IMR-90 (cell line): ENCODE data around the gene FGG. TPM values are rescaled to one million over a fixed set of nuclear protein-coding genes. Genes with fewer than 3 reads are reported as not detected.

Source experiments
- ATAC-seq: fragments of 200-7000 bp; cut with Tn5 transposase; 2 replicates; pipeline ENCODE4 v1.9.1; 2020; ENCODE audit warnings: low read depth, mild to moderate bottlenecking, moderate library complexity
- BruUV-seq: library from RNA; stranded (reverse); fragments of 400-500 nt; replicated peaks from 2 replicates; lab custom pipeline; 2021; lab: Mats Ljungman, UMichigan
- CTCF ChIA-PET: fragments of 300-600 bp; formaldehyde crosslinking; extraction: SDS; loops from one replicate; lab custom pipeline; 2021; ENCODE audit warnings: antibody characterized with exemption; lab: Yijun Ruan, JAX
- POLR2A ChIA-PET: fragments of 300-600 bp; sonication (Branson Sonifier 250); formaldehyde crosslinking; loops from one replicate; lab custom pipeline; 2022; ENCODE audit warnings: antibody characterized with exemption; ENCODE audit not compliant: unreplicated experiment; lab: Charles Lee
- DNase-seq: peaks from one replicate; pipeline ENCODE4 v3.0.0; 2013
- H2AFZ ChIP-seq: replicated peaks from 2 replicates; pipeline ENCODE3; 2013; ENCODE audit warnings: low read length, mild to moderate bottlenecking; ENCODE audit not compliant: poor library complexity
- H2AK5ac ChIP-seq: 2 replicates; pipeline ENCODE4 v1.6.1; 2013; ENCODE audit warnings: low read depth, low read length, inconsistent platforms
- H2AK9ac ChIP-seq: replicated peaks from 2 replicates; pipeline ENCODE3; 2013; ENCODE audit warnings: mild to moderate bottlenecking, low read depth, low read length, moderate library complexity; ENCODE audit not compliant: poor library complexity
- H2BK120ac ChIP-seq: 2 replicates; pipeline ENCODE4 v1.6.1; 2013; ENCODE audit warnings: low read depth, low read length, inconsistent platforms
- H2BK15ac ChIP-seq: 3 replicates; pipeline ENCODE4 v1.6.1; 2013; ENCODE audit warnings: low read depth, low read length, inconsistent platforms
- H2BK20ac ChIP-seq: 2 replicates; pipeline ENCODE4 v1.6.1; 2013; ENCODE audit warnings: low read depth, mild to moderate bottlenecking, inconsistent platforms, low read length, moderate library complexity
- H2BK5ac ChIP-seq: 2 replicates; pipeline ENCODE4 v1.6.1; 2013; ENCODE audit warnings: mild to moderate bottlenecking, low read depth, low read length, inconsistent platforms; ENCODE audit not compliant: poor library complexity, severe bottlenecking
- H3K14ac ChIP-seq: replicated peaks from 2 replicates; pipeline ENCODE4 v1.6.1; 2013; ENCODE audit warnings: low read depth, low read length, inconsistent platforms
- H3K18ac ChIP-seq: 2 replicates; pipeline ENCODE4 v1.6.1; 2013; ENCODE audit warnings: low read depth, low read length, control low read depth
- H3K23ac ChIP-seq: 2 replicates; pipeline ENCODE4 v1.6.1; 2013; ENCODE audit warnings: low read depth, low read length, inconsistent platforms
- H3K27ac ChIP-seq: 2 replicates; pipeline ENCODE4 v1.5.1; 2013; ENCODE audit warnings: mild to moderate bottlenecking, control low read depth, low read length; ENCODE audit not compliant: insufficient read depth
- H3K27me3 ChIP-seq: 2 replicates; pipeline ENCODE4 v1.6.1; 2013; ENCODE audit warnings: low read length; ENCODE audit not compliant: control insufficient read depth, insufficient read depth
- H3K36me3 ChIP-seq: 2 replicates; pipeline ENCODE4 v1.6.1; 2013; ENCODE audit warnings: low read length, mixed read lengths; ENCODE audit not compliant: control insufficient read depth, insufficient read depth
- H3K4ac ChIP-seq: 2 replicates; pipeline ENCODE4 v1.6.1; 2013; ENCODE audit warnings: low read depth, low read length, inconsistent platforms
- H3K4me1 ChIP-seq: 2 replicates; pipeline ENCODE4 v1.6.1; 2013; ENCODE audit warnings: low read length, mixed read lengths; ENCODE audit not compliant: control insufficient read depth, insufficient read depth
- H3K4me2 ChIP-seq: 2 replicates; pipeline ENCODE4 v1.6.1; 2013; ENCODE audit warnings: low read depth, mild to moderate bottlenecking, control low read depth, low read length, moderate library complexity
- H3K4me3 ChIP-seq: 2 replicates; pipeline ENCODE4 v1.5.1; 2013; ENCODE audit warnings: low read depth, mild to moderate bottlenecking, control low read depth, low read length, moderate library complexity; ENCODE audit not compliant: insufficient read depth
- H3K56ac ChIP-seq: 2 replicates; pipeline ENCODE4 v1.6.1; 2013; ENCODE audit warnings: low read length, inconsistent platforms; ENCODE audit not compliant: insufficient read depth; ENCODE audit errors: extremely low read depth
- H3K79me1 ChIP-seq, 2 experiments: 2 replicates each; pipeline ENCODE4 v1.6.1; 2013; ENCODE audit warnings: low read length in 2 of 2, inconsistent platforms in 1 of 2, low read depth in 1 of 2
- H3K9ac ChIP-seq: 2 replicates; pipeline ENCODE4 v1.6.1; 2013; ENCODE audit warnings: low read depth, low read length, control low read depth
- H3K9me1 ChIP-seq: 2 replicates; pipeline ENCODE4 v1.6.1; 2013; ENCODE audit warnings: low read length, inconsistent platforms; ENCODE audit not compliant: insufficient read depth
- H3K9me3 ChIP-seq: 2 replicates; pipeline ENCODE4 v1.6.1; 2013; ENCODE audit warnings: low read length; ENCODE audit not compliant: control insufficient read depth, insufficient read depth
- H4K20me1 ChIP-seq: 2 replicates; pipeline ENCODE4 v1.6.1; 2013; ENCODE audit warnings: low read length, inconsistent platforms; ENCODE audit not compliant: insufficient read depth
- H4K5ac ChIP-seq: 2 replicates; pipeline ENCODE4 v1.6.1; 2013; ENCODE audit warnings: mild to moderate bottlenecking, low read depth, low read length, control low read depth
- H4K8ac ChIP-seq, 2 experiments: 2 replicates each; pipeline ENCODE4 v1.6.1; 2013; ENCODE audit warnings: low read depth in 2 of 2, low read length in 2 of 2, control low read depth in 1 of 2, inconsistent platforms in 1 of 2
- H4K91ac ChIP-seq: 2 replicates; pipeline ENCODE4 v1.6.1; 2013; ENCODE audit warnings: low read depth, low read length, inconsistent platforms; ENCODE audit not compliant: insufficient read depth
- CEBPB ChIP-seq: IDR thresholded peaks from 2 replicates; pipeline ENCODE4 v1.6.1; 2012; ENCODE audit warnings: low read depth, low read length, improper control_type of control experiment
- CHD1 ChIP-seq: IDR thresholded peaks from 2 replicates; pipeline ENCODE4 v1.6.1; 2012; ENCODE audit warnings: low read depth, low read length, improper control_type of control experiment
- FOS ChIP-seq: fragments of 150-350 bp; IDR thresholded peaks from 2 replicates; pipeline ENCODE4 v1.6.1; 2016; ENCODE audit warnings: low read depth, low read length
- MAFK ChIP-seq: IDR thresholded peaks from 2 replicates; pipeline ENCODE4 v1.6.1; 2012; ENCODE audit warnings: low read depth, low read length, improper control_type of control experiment
- MAZ ChIP-seq: IDR thresholded peaks from 2 replicates; pipeline ENCODE4 v1.6.1; 2012; ENCODE audit warnings: low read depth, mild to moderate bottlenecking, low read length, improper control_type of control experiment, moderate library complexity, borderline replicate concordance
- MXI1 ChIP-seq: IDR thresholded peaks from 2 replicates; pipeline ENCODE4 v1.6.1; 2012; ENCODE audit warnings: low read depth, mild to moderate bottlenecking, low read length, moderate library complexity, borderline replicate concordance
- NFE2L2 ChIP-seq: fragments of 150-350 bp; IDR thresholded peaks from 2 replicates; pipeline ENCODE4 v1.6.1; 2016; ENCODE audit warnings: low read depth, mild to moderate bottlenecking, low read length
- POLR2A ChIP-seq: IDR thresholded peaks from 2 replicates; pipeline ENCODE4 v1.6.1; 2012; ENCODE audit warnings: mild to moderate bottlenecking, low read depth, low read length
- RCOR1 ChIP-seq: IDR thresholded peaks from 2 replicates; pipeline ENCODE4 v1.6.1; 2012; ENCODE audit warnings: mild to moderate bottlenecking, low read length, improper control_type of control experiment; ENCODE audit not compliant: insufficient replicate concordance
- SMC3 ChIP-seq: fragments of 150-350 bp; IDR thresholded peaks from 2 replicates; pipeline ENCODE4 v1.6.1; 2016; ENCODE audit warnings: low read depth, mild to moderate bottlenecking, antibody characterized with exemption, low read length, moderate library complexity
- WGBS, 2 experiments: methylation state at CpG; one replicate each; pipeline versions ENCODE4 v1.1.5 to v1.1.7; 2013; ENCODE audit warnings: missing lambda C conversion rate in 2 of 2; ENCODE audit not compliant: insufficient read length in 1 of 2; ENCODE audit errors: extremely low coverage in 2 of 2; 5-methylcytosine and 5-hydroxymethylcytosine counted together
- dilution Hi-C: fragments of 300-500 bp; cut with HindIII; formaldehyde crosslinking; loops from one replicate; pipeline ENCODE4 v1.14.3; 2018; ENCODE audit warnings: low sequenced_read_pairs; ENCODE audit not compliant: unreplicated experiment
- in situ Hi-C: fragments of 300-500 bp; cut with MboI; formaldehyde crosslinking; loops from 3 replicates; pipeline ENCODE4 v1.14.3; 2019; ENCODE audit warnings: low sequenced_read_pairs, inconsistent platforms, mixed read lengths
- intact Hi-C: fragments of 100-400 bp; cut with micrococcal nuclease; formaldehyde crosslinking; loops from 2 replicates; pipeline ENCODE4 v1.10.0; 2022
- polyA plus RNA-seq, 3 experiments: library from polyadenylated mRNA; depleted of rRNA; stranded (reverse); fragments of >200 nt; gene quantifications; 2 replicates each; pipeline ENCODE4 v1.2.3, GENCODE V29; 2012; ENCODE audit warnings: low replicate concordance in 1 of 3
- total RNA-seq: library from RNA; depleted of rRNA; stranded (reverse); fragments of >200 nt; gene quantifications from 2 replicates; pipeline ENCODE4 v1.2.3, GENCODE V29; 2012
- TF ChIP-seq, protein P1 (sequence below): fragments of 150-350 bp; IDR thresholded peaks from 2 replicates; pipeline ENCODE4 v1.6.1; 2017; ENCODE audit warnings: mild to moderate bottlenecking, antibody characterized with exemption, low read length, low read depth
- TF ChIP-seq, protein P2 (sequence below): fragments of 150-350 bp; IDR thresholded peaks from 2 replicates; pipeline ENCODE4 v1.6.1; 2016; ENCODE audit warnings: low read depth, mild to moderate bottlenecking, low read length, moderate library complexity, borderline replicate concordance
- TF ChIP-seq, protein P3 (sequence below): conservative IDR thresholded peaks from 2 replicates; pipeline ENCODE4 v1.5.1; 2012; ENCODE audit warnings: mild to moderate bottlenecking, low read depth, low read length, improper control_type of control experiment

FGG gene
- total and polyA plus RNA-seq, 2 of the 4 experiments (the other 2 are of a cell fraction): not detected

DNA sequence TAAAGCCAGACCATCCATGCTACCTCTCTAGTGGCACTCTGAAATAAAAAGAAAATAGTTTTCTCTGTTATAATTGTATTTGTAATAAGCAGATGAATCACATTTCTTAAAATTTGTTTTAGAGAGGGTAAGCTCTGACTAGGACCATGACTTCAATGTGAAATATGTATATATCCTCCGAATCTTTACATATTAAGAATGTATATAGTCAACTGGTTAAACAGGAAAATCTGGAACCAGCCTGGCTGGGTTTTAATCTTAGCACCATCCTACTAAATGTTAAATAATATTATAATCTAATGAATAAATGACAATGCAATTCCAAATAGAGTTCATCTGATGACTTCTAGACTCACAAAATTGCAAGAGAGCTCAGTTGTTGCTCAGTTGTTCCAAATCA is 48.1 kb downstream of the FGG start:
- no peaks in the 10 kb centered on the region for H3K9me3 ChIP-seq
- H3K4me1 ChIP-seq: no peaks in the 10 kb centered on the region; the same call in 1 of the 2 replicates
- no peak overlapping the region for H2BK5ac ChIP-seq
- no peak overlapping the region for H4K8ac ChIP-seq
- in situ Hi-C loops (loop anchor here (25.0 kb wide), 1 partner anchor 798 kb away; no protein-coding TSS in a partner anchor), intact Hi-C loops (no loop called here), dilution Hi-C loops (no loop called here)
- no peak overlapping the region for H2BK15ac ChIP-seq
- CTCF ChIA-PET: interaction anchor here (1.2 kb wide), 1 partner anchor 154 kb away, joined by 3 read pairs; no protein-coding TSS in a partner anchor
- no peaks in the 10 kb centered on the region for H3K79me1 ChIP-seq
- no peak overlapping the region for H2AK5ac ChIP-seq
- no peak overlapping the region for H3K56ac ChIP-seq
- no peaks in the 10 kb centered on the region; the same call in 1 of the 2 replicates for H3K27me3 ChIP-seq
- no peak overlapping the region for H2BK120ac ChIP-seq
- no peak overlapping the region for H2AFZ ChIP-seq
- WGBS, 2 experiments: no CpG with 5 or more reads among the region's 1 CpG
- H3K27ac ChIP-seq: no peak overlapping the region
- H4K91ac ChIP-seq: no peak overlapping the region
- TF ChIP-seq RCOR1 (no peak), MXI1 (no peak), SMC3 (no peak), NFE2L2 (no peak), POLR2A (no peak), CHD1 (no peak), MAFK (no peak), CEBPB (no peak), FOS (no peak), MAZ (no peak)
- TF ChIP-seq, protein P1, sequence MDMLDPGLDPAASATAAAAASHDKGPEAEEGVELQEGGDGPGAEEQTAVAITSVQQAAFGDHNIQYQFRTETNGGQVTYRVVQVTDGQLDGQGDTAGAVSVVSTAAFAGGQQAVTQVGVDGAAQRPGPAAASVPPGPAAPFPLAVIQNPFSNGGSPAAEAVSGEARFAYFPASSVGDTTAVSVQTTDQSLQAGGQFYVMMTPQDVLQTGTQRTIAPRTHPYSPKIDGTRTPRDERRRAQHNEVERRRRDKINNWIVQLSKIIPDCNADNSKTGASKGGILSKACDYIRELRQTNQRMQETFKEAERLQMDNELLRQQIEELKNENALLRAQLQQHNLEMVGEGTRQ: no peak
- TF ChIP-seq, protein P2, sequence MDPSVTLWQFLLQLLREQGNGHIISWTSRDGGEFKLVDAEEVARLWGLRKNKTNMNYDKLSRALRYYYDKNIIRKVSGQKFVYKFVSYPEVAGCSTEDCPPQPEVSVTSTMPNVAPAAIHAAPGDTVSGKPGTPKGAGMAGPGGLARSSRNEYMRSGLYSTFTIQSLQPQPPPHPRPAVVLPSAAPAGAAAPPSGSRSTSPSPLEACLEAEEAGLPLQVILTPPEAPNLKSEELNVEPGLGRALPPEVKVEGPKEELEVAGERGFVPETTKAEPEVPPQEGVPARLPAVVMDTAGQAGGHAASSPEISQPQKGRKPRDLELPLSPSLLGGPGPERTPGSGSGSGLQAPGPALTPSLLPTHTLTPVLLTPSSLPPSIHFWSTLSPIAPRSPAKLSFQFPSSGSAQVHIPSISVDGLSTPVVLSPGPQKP: no peak
- TF ChIP-seq, protein P3, sequence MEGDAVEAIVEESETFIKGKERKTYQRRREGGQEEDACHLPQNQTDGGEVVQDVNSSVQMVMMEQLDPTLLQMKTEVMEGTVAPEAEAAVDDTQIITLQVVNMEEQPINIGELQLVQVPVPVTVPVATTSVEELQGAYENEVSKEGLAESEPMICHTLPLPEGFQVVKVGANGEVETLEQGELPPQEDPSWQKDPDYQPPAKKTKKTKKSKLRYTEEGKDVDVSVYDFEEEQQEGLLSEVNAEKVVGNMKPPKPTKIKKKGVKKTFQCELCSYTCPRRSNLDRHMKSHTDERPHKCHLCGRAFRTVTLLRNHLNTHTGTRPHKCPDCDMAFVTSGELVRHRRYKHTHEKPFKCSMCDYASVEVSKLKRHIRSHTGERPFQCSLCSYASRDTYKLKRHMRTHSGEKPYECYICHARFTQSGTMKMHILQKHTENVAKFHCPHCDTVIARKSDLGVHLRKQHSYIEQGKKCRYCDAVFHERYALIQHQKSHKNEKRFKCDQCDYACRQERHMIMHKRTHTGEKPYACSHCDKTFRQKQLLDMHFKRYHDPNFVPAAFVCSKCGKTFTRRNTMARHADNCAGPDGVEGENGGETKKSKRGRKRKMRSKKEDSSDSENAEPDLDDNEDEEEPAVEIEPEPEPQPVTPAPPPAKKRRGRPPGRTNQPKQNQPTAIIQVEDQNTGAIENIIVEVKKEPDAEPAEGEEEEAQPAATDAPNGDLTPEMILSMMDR: no peak
- no peak overlapping the region for H2BK20ac ChIP-seq
- POLR2A ChIA-PET: no interaction called here
- H3K9ac ChIP-seq: no peak overlapping the region
- H4K20me1 ChIP-seq: no peaks in the 10 kb centered on the region
- no peak overlapping the region for H3K4ac ChIP-seq
- H2AK9ac ChIP-seq: no peak overlapping the region
- H3K4me2 ChIP-seq: no peak overlapping the region
- no peak overlapping the region for H3K23ac ChIP-seq
- no TSS peak for BruUV-seq
- H3K9me1 ChIP-seq: no peaks in the 10 kb centered on the region
- no peak overlapping the region for H4K5ac ChIP-seq
- no peak for ATAC-seq
- no peak for DNase-seq
- no peak overlapping the region for H3K18ac ChIP-seq
- H3K14ac ChIP-seq: no peak overlapping the region
- no peak overlapping the region for H3K4me3 ChIP-seq
- H3K36me3 ChIP-seq: no peaks in the 10 kb centered on the region
